ENCODE results near the gene HSPBAP1.

The HSPBAP1 gene, protein sequence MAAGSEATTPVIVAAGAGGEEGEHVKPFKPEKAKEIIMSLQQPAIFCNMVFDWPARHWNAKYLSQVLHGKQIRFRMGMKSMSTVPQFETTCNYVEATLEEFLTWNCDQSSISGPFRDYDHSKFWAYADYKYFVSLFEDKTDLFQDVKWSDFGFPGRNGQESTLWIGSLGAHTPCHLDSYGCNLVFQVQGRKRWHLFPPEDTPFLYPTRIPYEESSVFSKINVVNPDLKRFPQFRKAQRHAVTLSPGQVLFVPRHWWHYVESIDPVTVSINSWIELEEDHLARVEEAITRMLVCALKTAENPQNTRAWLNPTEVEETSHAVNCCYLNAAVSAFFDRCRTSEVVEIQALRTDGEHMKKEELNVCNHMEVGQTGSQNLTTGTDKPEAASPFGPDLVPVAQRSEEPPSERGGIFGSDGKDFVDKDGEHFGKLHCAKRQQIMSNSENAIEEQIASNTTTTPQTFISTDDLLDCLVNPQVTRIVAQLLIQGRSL

DNA sequence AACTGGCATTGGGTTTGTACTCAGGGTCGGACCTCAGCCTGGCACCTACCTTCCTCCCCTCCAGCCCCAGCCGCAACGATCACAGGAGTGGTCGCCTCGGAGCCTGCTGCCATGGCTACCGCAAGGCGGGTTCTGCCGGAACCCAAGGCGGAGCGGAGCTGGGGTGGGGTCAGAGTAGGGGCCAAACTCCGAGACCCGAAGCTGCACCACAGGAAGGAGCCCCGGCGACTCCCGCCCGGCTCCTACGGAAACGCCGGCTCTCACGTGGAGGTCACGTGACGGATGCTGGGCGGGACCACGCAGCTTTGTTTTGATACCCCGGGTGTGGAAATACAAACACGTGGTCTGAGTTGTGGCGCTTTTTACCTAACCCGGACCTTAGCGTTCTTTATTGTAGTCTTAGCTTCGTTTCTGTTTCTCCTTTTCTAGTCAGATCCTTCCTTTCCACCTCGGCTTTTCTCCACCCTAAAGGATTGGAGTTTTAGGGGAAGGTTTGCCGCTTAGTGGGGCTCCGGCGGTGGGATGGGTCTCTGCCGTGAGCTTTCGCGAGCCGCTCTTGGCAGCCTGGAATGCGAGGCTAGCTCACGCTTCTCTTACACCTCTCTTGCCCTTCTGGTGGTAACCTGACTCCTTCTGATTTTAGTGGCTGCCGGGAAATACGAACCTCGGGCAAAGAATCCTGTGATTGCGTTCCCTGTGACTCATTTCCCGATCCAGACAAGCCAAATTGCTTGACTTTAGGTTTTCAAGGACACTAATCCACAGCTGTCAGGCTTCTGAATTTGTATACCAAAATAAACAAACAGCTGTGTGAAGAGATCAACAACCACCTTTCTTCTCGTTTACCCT lies at the start of gene HSPBAP1:
Gene HSPBAP1, minus strand, starts transcription at position 264 of the 849 bp plus-strand sequence. Its CDS starts 151 bp downstream, at position 113.
- peak; percentile 42 for DNase-seq (ENCODE audit: low read depth, low spot score)

DNA sequence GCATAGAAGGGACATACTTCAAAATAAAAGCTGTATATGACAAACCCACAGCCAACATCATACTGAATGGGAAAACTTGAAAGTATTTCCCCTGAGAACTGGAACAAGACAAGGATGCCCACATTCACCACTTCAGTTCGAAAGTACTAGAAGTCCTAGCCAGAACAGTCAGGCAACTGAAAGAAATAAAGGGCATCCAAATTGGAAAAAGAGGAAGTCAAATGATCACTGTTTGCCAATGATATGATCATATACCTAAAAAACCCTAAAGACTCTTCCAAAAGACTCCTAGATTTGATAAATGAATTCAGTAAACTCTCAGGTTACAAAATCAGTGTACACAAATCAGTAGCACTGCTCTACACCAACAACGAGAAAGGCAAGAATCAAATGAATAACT lies 42.0 kb upstream of the HSPBAP1 start:
- DNase-seq (ENCODE audit: low read depth, low spot score), result no peak

DNA sequence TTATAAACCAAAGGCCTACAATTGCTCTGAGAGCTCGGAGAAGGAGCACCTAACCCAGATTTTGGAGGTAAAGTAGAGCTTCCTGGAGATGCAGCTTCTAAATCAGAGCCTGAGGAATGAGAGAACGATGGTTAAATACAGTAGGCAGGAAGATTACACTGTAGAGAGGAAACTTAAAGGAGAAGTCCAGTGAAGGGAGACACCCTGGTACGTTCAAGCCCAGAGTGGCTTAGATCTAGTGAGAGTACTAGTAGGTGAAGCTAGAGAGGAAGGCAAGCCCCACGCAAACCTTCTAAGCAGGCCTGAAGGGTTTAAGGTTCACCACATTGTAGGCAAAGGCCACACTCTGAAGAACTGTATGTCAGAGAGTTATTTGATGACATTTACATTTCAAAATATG lies 34.6 kb upstream of the HSPBAP1 start:
- DNase-seq (ENCODE audit: low read depth, low spot score), result no peak

DNA sequence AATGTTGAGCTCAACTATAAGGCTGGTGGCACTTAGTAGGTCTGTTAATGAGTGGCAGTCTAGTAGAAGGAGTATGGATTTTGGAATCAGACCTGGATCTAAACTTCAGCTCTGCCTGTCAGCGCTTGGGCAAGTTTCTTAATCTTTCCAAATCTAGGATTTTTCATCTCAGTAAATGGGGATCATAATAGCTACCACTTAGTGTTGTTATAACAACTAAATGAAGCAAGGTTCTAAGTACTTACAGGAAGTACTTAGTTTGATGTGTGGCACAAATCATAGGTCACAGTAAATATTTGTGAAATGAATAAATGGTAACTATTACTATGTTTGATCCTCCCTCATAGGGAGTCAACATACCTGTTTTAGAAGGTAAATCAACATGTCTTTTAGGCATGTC lies 32.6 kb upstream of the HSPBAP1 start:
- no peak for DNase-seq (ENCODE audit: low read depth, low spot score)

DNA sequence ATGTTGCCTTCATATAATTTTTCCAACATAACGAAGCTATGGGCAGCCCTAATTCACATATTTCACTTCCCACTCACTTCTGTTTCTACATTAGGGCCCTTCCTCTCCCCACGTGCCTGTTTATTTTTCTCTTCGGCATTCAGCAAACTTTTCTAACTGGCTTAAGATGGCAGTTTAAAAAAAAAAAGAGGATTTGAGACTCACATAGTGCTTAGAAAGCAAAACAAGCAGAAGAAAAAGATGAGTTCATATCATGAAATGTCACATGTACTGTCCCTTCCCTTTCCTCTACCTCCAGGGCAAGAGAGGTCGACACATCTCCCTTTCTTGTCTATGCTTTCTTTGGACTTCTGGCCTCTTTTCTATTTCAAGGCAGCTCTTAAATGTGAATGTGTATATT lies 31.8 kb upstream of the HSPBAP1 start:
- DNase-seq (ENCODE audit: low read depth, low spot score), result no peak

DNA sequence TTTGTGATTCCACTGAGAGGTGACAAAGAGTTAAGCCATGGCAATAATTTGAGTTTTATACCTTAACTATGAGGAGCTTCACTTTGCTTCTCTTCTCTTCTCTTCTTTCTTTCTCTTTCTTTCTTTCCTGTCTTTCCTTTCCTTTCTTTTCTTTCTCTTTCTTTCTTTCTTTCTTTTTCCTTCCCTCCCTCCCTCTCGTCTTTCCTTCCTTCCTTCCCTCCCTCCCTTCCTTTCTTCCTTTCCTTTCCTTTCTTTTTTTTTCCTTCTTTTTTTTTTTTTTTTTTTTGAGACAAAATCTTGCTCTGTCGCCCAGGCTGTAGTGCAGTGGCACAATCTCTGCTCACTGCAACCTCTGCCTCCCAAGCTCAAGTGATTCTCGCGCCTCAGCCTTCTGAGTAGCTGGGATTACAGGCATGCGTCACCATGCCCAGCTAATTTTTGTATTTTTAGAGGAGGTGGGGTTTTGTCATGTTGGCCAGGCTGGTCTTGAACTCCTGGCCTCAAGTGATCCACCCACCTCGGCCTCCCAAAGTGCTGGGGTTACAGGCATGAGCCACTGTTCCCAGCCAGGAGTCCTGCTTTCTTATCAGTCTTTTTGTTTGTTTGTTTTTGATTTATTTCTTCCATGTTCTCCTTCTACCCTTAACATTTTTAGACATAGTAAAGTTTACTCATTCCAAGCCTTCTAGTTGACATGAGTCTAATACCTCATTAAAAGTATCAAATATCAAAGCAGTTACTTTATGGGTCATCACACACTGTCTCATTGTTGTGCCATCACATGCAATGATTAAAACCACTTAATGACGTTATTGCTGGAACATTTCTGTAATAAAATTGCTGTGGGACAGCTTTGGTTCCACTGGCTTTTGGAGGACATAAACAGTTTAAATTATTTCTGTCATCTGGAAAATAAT lies 31.1 kb upstream of the HSPBAP1 start:
- no peak for DNase-seq (ENCODE audit: low read depth, low spot score)

DNA sequence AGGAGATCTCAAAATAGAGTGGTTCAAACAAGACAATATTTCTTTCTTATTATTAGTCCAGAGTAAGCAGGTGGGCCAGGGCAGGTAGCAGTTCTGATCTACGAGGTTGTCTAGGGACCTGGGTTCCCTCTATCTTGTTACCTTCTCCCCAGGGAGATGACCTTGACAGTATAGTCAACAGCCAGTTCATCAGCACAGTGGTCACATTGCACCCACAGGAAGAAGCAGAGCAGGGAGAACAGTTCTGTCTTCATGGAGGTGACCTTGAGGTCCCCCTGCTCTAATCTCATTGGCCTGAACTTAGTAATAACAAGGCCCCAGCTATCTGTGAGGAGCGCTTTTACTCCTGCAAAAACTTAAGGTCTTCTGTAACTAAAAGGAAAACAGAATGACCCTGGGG lies 23.0 kb upstream of the HSPBAP1 start:
- DNase-seq (ENCODE audit: low read depth, low spot score), result no peak

DNA sequence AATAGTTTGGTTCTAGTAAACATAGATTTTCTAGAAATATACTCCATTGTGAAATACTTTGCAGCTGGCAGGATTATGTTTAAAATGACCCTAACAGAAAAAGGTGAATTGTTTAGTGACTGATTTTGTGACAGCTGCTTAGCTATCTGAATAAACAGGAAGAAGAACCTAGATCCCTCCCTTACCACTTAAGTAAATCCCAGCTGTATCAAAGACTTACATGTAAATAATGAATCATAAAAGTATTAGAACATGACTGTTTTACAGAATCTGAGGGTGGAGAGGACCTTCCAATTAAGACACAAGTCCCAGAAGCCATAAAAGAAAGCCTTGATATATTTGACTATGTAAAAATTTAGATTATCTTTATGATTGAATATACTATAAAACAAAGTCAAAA lies 17.1 kb upstream of the HSPBAP1 start:
- no peak for DNase-seq (ENCODE audit: low read depth, low spot score)

DNA sequence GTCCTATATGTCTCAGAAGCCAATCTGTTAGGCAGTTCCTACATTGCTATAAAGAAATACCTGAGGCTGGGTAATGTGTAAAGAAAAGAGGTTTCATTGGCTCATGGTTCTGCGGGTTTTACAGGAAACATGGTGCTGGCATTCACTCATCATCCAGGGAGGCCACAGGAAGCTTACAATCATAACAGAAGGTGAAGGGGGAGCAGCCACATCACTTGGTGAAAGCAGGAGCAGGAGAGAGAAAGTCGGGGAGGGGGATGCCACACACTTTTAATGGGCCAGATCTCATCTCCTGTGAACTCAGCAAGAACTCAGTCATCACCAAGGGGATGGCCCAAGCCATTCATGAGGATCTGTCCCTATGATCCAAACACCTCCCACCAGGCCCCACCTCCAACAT lies 10.3 kb upstream of the HSPBAP1 start:
- no peak for DNase-seq (ENCODE audit: low read depth, low spot score)

DNA sequence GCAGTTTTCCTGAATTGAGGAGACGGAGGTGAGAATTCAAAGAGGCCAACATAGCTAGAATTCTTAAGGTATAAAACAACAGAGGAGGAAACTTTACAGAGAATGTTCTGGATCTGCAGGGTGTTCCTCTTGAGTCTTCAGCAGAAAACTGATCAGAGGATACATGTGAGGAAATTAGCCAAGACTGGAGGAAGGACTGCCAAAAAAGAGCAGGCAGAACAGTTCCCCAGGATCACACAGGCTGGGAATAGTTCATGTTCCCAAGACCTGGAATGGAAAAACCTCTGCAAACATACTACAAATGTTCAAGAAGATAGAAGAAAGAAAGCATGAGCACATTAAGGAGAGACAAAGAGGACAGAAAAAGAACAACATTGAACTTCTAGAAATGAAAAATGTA lies 8.7 kb upstream of the HSPBAP1 start:
- no peak for DNase-seq (ENCODE audit: low read depth, low spot score)

DNA sequence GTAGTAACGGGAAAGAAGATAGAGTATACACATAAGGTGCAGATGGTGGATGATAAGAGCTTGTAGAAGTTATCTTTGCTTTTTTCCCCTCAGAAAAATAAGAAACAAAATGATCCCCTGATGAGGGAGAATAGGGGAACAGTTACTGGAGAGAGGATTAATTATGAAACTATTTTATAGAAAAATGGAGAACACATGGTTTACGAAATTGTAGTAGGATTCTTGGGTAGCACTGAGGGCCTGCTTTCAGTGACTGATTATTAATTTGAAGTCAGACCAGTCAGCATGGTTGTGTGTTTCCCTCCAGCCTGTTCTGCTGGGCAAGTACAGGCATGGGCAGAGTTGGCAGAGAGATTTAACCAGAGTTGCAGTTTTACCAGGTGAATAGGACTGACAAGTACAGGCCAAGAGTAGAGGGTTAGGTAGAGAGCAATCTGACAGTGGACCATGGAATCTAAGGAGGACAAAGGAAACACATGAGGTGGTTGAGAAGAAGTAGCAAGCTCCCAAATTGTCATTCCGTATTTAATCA lies 7.1 kb upstream of the HSPBAP1 start:
- DNase-seq (ENCODE audit: low read depth, low spot score), result no peak

DNA sequence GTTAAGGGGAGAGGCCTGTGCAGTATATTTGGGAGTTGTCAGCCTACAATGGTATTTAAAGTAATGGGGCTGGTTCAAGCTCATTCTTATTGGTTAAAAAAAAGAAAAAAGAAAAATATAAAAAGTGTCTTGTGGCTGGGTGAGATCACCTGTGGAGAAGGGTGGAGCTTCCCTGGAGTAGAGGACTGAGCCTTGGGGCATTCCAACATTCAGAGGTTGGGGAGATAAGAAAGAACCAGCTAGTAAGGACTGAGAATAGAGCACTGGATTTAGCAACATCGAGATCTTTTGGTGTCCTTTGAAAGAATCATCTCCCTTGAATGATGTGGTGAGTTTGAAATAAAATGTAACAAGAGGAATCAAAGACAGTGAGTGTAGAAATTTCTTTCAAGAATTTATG lies 6.4 kb upstream of the HSPBAP1 start:
- no peak for DNase-seq (ENCODE audit: low read depth, low spot score)

DNA sequence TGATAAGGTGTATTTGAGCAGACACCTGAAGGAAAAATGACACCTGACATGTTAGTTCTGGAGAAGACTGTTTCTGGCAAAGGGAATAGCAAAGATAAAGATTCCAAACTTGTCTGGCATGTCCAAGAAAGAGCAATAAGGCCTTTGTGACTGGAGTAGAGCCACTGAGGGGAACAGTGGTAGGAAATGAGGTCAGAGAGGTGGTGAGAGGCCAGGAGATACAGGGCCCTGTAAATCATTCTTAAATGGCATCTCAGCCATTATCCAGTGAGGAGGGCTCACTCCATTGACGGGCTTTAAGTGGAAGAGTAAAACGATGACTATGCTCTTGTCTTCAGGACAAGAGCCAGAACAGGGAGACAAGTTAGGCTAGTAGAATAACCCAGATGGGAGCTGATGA lies 5.7 kb upstream of the HSPBAP1 start:
- DNase-seq (ENCODE audit: low read depth, low spot score), result no peak

DNA sequence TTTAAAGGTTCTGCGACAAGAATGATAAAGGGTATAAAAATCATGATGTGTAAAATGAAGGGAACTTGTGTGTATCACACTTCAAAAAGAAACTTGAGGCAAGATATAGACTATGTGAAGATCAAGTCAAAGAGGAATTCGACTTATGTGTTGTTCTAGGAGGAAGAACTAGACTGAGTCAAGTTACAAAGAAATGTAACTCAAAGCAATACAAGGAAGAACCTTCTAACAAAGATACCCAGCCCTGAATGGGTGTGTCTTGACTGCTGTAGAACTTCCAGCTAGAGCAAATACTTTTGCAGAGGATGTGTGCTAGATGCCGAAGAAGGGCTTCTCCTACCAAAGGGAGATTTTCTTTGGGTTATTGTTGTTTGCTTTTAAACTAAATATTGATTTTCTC lies 3.7 kb upstream of the HSPBAP1 start:
- DNase-seq (ENCODE audit: low read depth, low spot score), result no peak

DNA sequence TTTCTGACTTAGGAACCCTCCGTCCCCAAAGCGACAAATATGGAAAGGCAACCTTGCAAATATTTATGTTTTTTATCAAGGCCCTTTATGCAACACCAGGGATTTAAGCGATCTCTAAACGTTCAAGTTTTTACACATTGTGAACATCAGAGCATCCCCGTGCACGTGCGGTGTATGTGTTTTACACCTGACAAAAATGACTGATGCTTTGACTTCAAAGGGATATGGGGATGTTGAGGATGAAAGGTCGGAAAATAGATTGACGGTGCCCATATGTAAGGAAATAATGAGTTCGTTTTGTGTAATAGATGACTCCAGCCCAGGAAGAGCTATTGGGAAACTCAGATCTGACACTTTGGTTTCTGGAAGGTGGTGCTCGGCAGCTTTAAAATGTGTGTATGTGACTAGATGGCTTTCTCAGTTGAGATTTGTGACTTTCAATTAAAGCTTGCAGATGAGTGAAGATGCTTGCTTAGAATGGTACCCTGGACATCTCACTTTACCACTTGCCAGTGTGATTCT lies 2.1 kb upstream of the HSPBAP1 start:
- DNase-seq (ENCODE audit: low read depth, low spot score), result no peak

DNA sequence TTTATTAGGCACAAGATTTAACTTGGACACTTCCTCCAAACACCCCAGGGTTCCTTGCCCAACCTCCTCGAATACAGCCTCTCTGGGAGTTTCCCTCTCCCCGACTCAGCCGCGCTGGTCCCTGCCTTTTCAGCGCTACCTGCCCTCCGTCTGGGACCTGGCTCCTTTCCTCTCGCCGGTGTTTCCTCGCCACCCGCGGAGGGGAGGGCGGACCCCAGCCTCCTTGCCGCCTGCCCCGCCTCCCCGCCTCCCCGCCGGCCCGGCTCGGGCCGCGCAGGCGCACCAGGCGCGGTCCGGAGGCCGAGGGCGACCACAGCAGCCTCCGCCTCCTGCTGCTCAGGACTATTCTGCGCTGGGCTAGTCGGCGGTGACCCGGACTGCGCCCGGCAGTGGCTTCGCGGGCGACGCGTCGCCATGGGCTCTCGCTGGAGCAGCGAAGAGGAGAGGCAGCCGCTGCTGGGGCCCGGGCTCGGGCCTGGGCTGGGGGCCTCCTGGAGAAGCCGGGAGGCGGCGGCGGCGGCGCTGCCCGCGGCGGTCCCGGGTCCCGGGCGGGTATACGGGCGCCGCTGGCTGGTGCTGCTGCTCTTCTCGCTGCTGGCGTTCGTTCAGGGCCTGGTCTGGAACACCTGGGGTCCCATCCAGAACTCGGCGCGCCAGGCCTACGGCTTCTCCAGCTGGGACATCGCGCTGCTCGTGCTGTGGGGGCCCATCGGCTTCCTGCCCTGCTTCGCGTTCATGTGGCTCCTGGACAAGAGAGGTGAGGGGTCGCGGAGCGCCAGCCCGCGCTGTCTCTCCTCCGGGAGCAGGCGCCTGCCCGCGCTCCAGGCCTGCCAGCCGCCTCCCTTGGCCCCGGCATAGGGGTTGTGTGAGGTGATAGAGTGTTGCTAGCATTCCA lies 1.4 kb upstream of the HSPBAP1 start, which contains the start of gene SLC49A4:
Gene SLC49A4, plus strand, starts transcription at position 291 of the 895 bp plus-strand sequence. Its CDS starts 124 bp downstream, at position 415.
- DNase-seq (ENCODE audit: low read depth, low spot score), result peak; percentile 21

DNA sequence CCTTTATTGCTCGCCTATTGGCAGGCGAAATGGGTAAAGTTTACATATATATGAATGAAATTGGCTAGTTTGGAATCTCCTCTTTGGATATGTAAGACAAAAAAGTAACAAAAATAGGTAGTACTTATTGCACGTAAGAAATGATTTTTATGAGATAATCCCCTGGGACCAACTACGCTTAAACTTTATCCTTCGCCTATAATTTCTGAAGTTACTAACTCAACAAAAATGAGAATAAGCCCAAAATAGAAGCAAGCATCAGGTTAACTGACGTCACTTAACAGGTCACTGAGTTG lies 800 bp upstream of the HSPBAP1 start:
- no peak for DNase-seq (ENCODE audit: low read depth, low spot score)

DNA sequence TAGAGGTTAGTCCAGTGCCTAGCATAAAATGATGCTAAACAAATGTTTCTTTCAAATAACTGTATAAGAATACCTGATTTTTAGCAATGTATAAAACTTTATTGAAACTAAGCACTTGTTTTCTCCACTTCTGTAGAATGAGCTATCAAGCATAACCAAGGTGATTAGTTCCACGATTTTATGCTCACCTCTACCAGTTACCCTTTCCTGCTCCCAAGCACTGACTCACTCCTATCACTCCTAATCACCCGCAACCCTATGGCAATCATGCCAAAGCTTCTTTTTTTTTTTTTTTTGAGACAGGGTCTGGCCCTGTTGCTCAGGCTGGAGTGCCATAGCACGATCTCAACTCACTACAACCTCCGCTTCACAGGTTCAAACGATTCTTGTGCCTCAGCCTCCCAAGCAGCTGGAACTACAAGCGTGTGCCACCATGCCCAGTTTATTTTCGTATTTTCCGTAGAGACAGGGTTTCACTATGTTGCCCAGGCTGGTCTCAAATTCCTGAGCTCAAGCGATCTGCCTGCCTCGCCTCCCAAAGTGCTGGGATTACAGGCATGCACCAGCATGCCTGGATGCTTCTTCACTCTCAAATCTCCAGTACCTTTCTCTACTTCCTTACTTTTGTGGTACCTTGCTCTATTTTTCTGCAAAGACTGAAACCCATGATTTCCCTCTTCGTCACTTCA lies 3.9 kb downstream of the HSPBAP1 start:
- no peak for DNase-seq (ENCODE audit: low read depth, low spot score)

DNA sequence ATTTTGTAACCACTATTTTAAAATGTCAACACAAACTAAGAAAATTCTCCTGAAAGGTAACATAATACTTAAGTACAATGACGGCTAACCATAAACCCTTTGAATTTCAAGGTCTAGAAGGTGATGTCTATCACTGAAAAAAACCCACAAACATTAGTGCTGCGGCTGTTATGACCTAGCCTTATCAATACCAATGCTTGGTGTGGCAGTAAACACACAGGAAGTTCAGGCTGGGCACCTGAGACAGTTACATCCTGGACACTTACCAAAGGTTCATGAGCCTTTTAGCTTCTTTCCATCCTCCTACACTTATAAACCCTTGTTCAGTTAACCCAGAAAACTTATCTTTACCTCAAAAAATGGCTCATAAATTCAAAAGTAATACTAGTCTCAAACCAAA lies 5.8 kb downstream of the HSPBAP1 start:
- no peak for DNase-seq (ENCODE audit: low read depth, low spot score)

DNA sequence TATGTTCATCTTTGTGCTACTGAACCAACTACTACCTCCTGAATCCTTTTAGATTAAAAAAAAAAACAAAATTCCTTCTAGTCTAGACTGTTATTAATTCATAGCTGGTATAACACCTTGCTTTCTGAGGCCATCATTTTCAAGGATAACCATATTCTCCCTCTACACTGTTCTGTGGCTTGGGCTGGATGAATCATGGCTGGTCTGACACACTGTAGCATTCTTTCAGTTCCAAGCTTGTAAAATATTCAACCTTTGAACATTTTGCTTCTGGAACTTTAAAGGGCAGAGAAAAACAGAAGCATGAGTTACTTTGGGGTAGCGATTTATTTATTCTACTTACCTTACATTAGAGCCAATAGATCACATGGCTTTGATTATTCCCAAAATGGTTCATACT lies 7.6 kb downstream of the HSPBAP1 start:
- DNase-seq (ENCODE audit: low read depth, low spot score), result no peak
